MM.1S (cell line): ENCODE results near the gene ID1.
A peak's percentile ranks its signal among the peaks of the same experiment; 100 is the strongest.
"Not testable (repeated sequence)": the region's sequence is repeated elsewhere in the genome, so short reads cannot be mapped to it uniquely, and the experiment has no call there.

Experiments
- DNase-seq: peaks from one replicate; pipeline ENCODE4 v3.0.0-alpha.2; 2015
- H2AFZ ChIP-seq: fragments of 300-600 bp; sonication (generic); 2 replicates; pipeline ENCODE4 v1.6.0; 2016; ENCODE audit warnings: antibody characterized with exemption, low read length
- H3F3A ChIP-seq: fragments of 300-600 bp; sonication (generic); 2 replicates; pipeline ENCODE4 v1.6.1; 2016; ENCODE audit warnings: mild to moderate bottlenecking, antibody characterized with exemption, low read length, moderate library complexity, mixed read lengths; ENCODE audit not compliant: insufficient read depth
- H3K27ac ChIP-seq: fragments of 300-600 bp; sonication (generic); 2 replicates; pipeline ENCODE4 v1.5.1; 2016; ENCODE audit warnings: mild to moderate bottlenecking, low read length
- H3K27me3 ChIP-seq: fragments of 300-600 bp; sonication (generic); replicated peaks from 2 replicates; pipeline ENCODE4 v1.6.0; 2016; ENCODE audit warnings: low read length; ENCODE audit not compliant: insufficient read depth
- H3K36me3 ChIP-seq: fragments of 300-600 bp; sonication (generic); replicated peaks from 2 replicates; pipeline ENCODE4 v1.6.1; 2016; ENCODE audit warnings: mild to moderate bottlenecking, low read length, mixed read lengths; ENCODE audit not compliant: insufficient read depth
- H3K4me1 ChIP-seq: fragments of 300-600 bp; sonication (generic); 2 replicates; pipeline ENCODE4 v1.6.1; 2016; ENCODE audit warnings: low read length, mixed read lengths
- H3K4me2 ChIP-seq: fragments of 300-600 bp; sonication (generic); 2 replicates; pipeline ENCODE4 v1.6.0; 2016; ENCODE audit warnings: low read depth, low read length
- H3K4me3 ChIP-seq: fragments of 300-600 bp; sonication (generic); 2 replicates; pipeline ENCODE4 v1.5.1; 2016; ENCODE audit warnings: low read length, mixed read lengths
- H3K79me2 ChIP-seq: fragments of 300-600 bp; sonication (generic); 2 replicates; pipeline ENCODE4 v1.6.1; 2016; ENCODE audit warnings: mixed run types, low read length, mixed read lengths
- H3K9ac ChIP-seq: fragments of 300-600 bp; sonication (generic); 2 replicates; pipeline ENCODE4 v1.6.1; 2016; ENCODE audit warnings: low read length, mixed read lengths
- H3K9me2 ChIP-seq: fragments of 300-600 bp; sonication (generic); replicated peaks from 2 replicates; pipeline ENCODE4 v1.6.1; 2016; ENCODE audit warnings: mild to moderate bottlenecking, low read length, mixed read lengths; ENCODE audit not compliant: insufficient read depth
- H3K9me3 ChIP-seq: fragments of 300-600 bp; sonication (generic); replicated peaks from 2 replicates; pipeline ENCODE4 v1.6.1; 2016; ENCODE audit warnings: mild to moderate bottlenecking, low read length, mixed read lengths; ENCODE audit not compliant: insufficient read depth
- H4K20me1 ChIP-seq: fragments of 300-600 bp; sonication (generic); 2 replicates; pipeline ENCODE4 v1.6.1; 2016; ENCODE audit warnings: mild to moderate bottlenecking, low read length, moderate library complexity, mixed read lengths; ENCODE audit not compliant: insufficient read depth
- CTCF ChIP-seq: fragments of 300-600 bp; sonication (generic); IDR thresholded peaks from 2 replicates; pipeline ENCODE4 v1.5.1; 2016; ENCODE audit warnings: antibody characterized with exemption, low read length, mixed read lengths
- EZH2 ChIP-seq: fragments of 300-600 bp; sonication (generic); optimal IDR thresholded peaks from 2 replicates; pipeline ENCODE3; 2017; ENCODE audit warnings: low read depth, mild to moderate bottlenecking, antibody characterized with exemption, low read length, mixed read lengths
- EZH2phosphoT487 ChIP-seq: fragments of 300-600 bp; sonication (generic); IDR thresholded peaks from 2 replicates; pipeline ENCODE4 v1.6.1; 2018; ENCODE audit warnings: antibody characterized with exemption, low read length

The ID1 gene

DNA sequence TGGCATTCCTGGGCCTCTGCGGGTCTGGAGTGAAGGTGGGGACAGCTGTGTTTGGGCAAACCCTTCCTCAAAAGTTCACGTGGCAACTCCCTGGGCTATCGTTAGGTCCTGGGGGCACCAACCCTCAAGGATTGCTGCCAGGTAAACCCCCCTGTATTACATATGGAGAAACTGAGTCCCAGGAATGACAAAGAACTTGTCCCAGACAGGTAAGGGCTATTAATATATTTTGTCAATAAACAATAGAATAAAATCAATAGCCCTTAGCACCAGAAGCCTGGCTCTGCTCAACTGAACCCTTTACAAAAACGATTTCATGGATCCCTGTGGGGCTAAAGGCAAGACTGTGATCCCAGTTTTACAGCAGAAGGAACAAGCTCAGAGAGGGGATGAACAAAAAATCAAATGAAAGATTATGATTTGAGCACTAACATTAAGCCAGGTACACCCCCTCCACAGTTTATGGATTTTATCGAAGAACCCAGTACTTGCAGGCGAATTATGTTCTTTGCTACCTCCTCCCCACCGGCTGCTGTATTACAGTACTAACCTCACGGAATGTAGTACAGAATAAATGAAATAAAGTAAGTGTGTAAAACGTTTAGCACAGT, 2.7 kb downstream of the ID1 start:
- no peak overlapping the region for H3K4me2 ChIP-seq
- H3K9me3 ChIP-seq = no peaks in the 10 kb centered on the region

DNA sequence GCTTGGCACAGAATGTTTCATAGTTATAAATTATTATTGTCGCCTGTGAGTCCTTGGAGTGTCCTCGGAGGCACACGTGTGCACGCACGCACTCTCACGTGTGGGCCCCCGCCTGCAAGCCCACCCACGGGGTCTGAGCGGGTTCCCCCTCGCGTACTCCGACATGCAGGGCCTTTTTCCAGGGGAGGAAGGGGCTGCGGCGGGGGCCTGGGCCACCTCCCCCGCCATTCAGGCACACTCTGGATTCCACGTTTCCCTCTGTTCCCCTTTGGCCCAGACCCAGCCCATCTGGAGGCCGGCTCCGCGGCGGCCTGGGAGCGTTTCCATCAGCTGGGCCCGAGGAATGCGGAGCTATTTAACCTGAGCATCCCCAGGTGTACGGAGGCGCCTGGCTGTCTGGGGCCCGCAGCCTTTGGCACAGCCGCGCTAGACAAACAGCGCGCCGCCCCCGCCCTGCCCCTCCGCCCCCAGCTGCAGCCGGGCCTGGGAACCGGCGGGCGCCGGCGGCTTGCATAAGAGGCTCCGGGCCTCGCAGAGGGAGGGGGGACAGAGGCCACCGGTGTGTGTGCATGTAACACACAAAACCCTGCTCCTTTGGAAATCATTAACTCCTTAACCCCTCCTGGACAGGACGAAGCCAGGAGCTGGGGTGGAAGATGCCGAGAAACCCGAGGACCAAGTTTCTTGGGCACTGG, 3.3 kb downstream of the ID1 start:
- H3K79me2 ChIP-seq = no peaks in the 10 kb centered on the region
- TF ChIP-seq CTCF = no peak
- TF ChIP-seq EZH2phosphoT487 = no peak
- no peak for TF ChIP-seq EZH2
- H3K9ac ChIP-seq = no peak overlapping the region
- H3K4me3 ChIP-seq = no peak overlapping the region
- no peaks in the 10 kb centered on the region for H4K20me1 ChIP-seq
- no peaks in the 10 kb centered on the region for H3F3A ChIP-seq
- no peak overlapping the region for H2AFZ ChIP-seq
- H3K4me1 ChIP-seq = no peaks in the 10 kb centered on the region; the same call in 1 of the 2 replicates
- no peaks in the 10 kb centered on the region for H3K36me3 ChIP-seq
- no peaks in the 10 kb centered on the region for H3K9me2 ChIP-seq
- peaks cover 12% of the 10 kb centered on the region for H3K27me3 ChIP-seq
- H3K27ac ChIP-seq = no peak overlapping the region
- H3K4me2 ChIP-seq = no peak overlapping the region
- no peak for DNase-seq
- H3K9me3 ChIP-seq = no peaks in the 10 kb centered on the region

More for the DNA sequence above, 2.7 kb downstream of the ID1 start:
- Histone ChIP-seq H3K4me1 (no peaks in the 10 kb centered on the region; the same call in 1 of the 2 replicates), H3K9me2 (no peaks in the 10 kb centered on the region), H3K4me3 (no peak overlapping the region), H3K27ac (no peak overlapping the region), H2AFZ (no peak overlapping the region), H3K36me3 (no peaks in the 10 kb centered on the region), H4K20me1 (no peaks in the 10 kb centered on the region), H3K79me2 (no peaks in the 10 kb centered on the region), H3F3A (no peaks in the 10 kb centered on the region), H3K27me3 (peaks cover 12% of the 10 kb centered on the region), H3K9ac (no peak overlapping the region)
- DNase-seq = no peak
- TF ChIP-seq CTCF (no peak), EZH2phosphoT487 (no peak), EZH2 (no peak)

DNA sequence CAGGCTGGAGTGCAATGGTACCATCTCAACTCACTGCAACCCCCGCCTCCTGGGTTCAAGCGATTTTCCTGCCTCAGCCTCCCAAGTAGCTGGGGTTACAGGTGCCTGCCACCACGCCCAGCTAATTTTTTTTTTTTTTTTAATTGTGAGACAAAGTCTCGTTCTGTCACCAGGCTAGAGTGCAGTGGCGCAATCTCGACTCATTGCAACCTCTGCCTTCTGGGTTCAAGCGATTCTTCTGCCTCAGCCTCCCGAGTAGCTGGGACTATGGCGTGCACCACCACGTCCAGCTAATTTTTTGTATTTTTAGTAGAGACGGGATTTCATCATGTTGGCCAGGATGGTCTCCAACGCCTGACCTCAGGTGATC, 7.2 kb downstream of the ID1 start:
- not testable (repeated sequence) for H3F3A ChIP-seq, DNase-seq, H3K9me3 ChIP-seq, H3K4me1 ChIP-seq, H3K27me3 ChIP-seq, H3K9ac ChIP-seq, H3K36me3 ChIP-seq, H2AFZ ChIP-seq, H3K79me2 ChIP-seq, H4K20me1 ChIP-seq, H3K4me3 ChIP-seq, H3K27ac ChIP-seq, H3K9me2 ChIP-seq
- H3K4me2 ChIP-seq = peak overlapping the region; percentile 19; the same call in 1 of the 2 replicates

- Histone ChIP-seq H3K36me3 (no peaks in the 10 kb centered on the region), H2AFZ (no peak overlapping the region), H3K79me2 (no peaks in the 10 kb centered on the region), H3K27me3 (no peaks in the 10 kb centered on the region), H3F3A (no peaks in the 10 kb centered on the region), H3K4me1 (peaks cover 4% of the 10 kb centered on the region; the same call in 1 of the 2 replicates), H3K9ac (no peak overlapping the region), H4K20me1 (no peaks in the 10 kb centered on the region), H3K4me2 (no peak overlapping the region), H3K4me3 (no peak overlapping the region), H3K27ac (no peak overlapping the region), H3K9me3 (no peaks in the 10 kb centered on the region), H3K9me2 (no peaks in the 10 kb centered on the region)
- TF ChIP-seq CTCF (no peak), EZH2phosphoT487 (no peak), EZH2 (no peak)
- DNase-seq = no peak
Observed at GRCh38 chr20:31615416-31615815, 10.3 kb downstream of the ID1 start.
